ENCODE results near the gene ZBTB20. TPM values are rescaled to one million over a fixed set of nuclear protein-coding genes. Genes with fewer than 3 reads are reported as not detected.

The ZBTB20 gene
- total RNA-seq, 2 donors from 2014 or later = 112 to 120 TPM

- Histone ChIP-seq H3K27ac (no peak overlapping the region), H3K27me3 (replicated peaks; ENCODE audit: insufficient read depth) (no peaks in the 10 kb centered on the region), H3K9me3 (no peaks in the 10 kb centered on the region), H3K36me3 (no peaks in the 10 kb centered on the region), H3K4me3 (no peak overlapping the region), H3K4me1 (ENCODE audit: control insufficient read depth in 1 of 2, low read depth in 2 of 2) (no peaks in the 10 kb centered on the region)
- DNase-seq (ENCODE audit: low spot score) (no peak), ATAC-seq (ENCODE audit: insufficient number of reproducible peaks, low FRiP score, low read depth) (no peak)
- peak; percentile 30 for TF ChIP-seq CTCF (IDR thresholded peaks at IDR 0.05)
Observed at GRCh38 chr3:115169808-115170207, 22.7 kb upstream of the ZBTB20 start.

GRCh38 chr3:115165701-115166100 lies 18.6 kb upstream of the ZBTB20 start:
- Histone ChIP-seq H3K27ac (no peak overlapping the region), H3K4me3 (no peak overlapping the region), H3K4me1 (ENCODE audit: control insufficient read depth in 1 of 2, low read depth in 2 of 2) (no peaks in the 10 kb centered on the region), H3K9me3 (no peaks in the 10 kb centered on the region), H3K36me3 (no peaks in the 10 kb centered on the region), H3K27me3 (replicated peaks; ENCODE audit: insufficient read depth) (no peaks in the 10 kb centered on the region)
- no peak for DNase-seq (ENCODE audit: low spot score)
- ATAC-seq (ENCODE audit: insufficient number of reproducible peaks, low FRiP score, low read depth) = no peak
- no peak for TF ChIP-seq CTCF (IDR thresholded peaks at IDR 0.05)

- no peaks in the 10 kb centered on the region for H3K4me1 ChIP-seq (ENCODE audit: control insufficient read depth in 1 of 2, low read depth in 2 of 2)
- H3K9me3 ChIP-seq = no peaks in the 10 kb centered on the region
- no peak for TF ChIP-seq CTCF (IDR thresholded peaks at IDR 0.05)
- no peak for DNase-seq (ENCODE audit: low spot score)
- H3K27me3 ChIP-seq (replicated peaks; ENCODE audit: insufficient read depth) = no peaks in the 10 kb centered on the region
- ATAC-seq (ENCODE audit: insufficient number of reproducible peaks, low FRiP score, low read depth) = no peak
- no peak overlapping the region for H3K27ac ChIP-seq
- no peaks in the 10 kb centered on the region for H3K36me3 ChIP-seq
- no peak overlapping the region for H3K4me3 ChIP-seq
Observed at GRCh38 chr3:115165266-115165665, 18.2 kb upstream of the ZBTB20 start.

GRCh38 chr3:115164374-115165221 lies 17.5 kb upstream of the ZBTB20 start:
- ATAC-seq (ENCODE audit: insufficient number of reproducible peaks, low FRiP score, low read depth) (no peak), DNase-seq (ENCODE audit: low spot score) (no peak)
- Histone ChIP-seq H3K4me1 (ENCODE audit: control insufficient read depth in 1 of 2, low read depth in 2 of 2) (no peaks in the 10 kb centered on the region), H3K4me3 (no peak overlapping the region), H3K36me3 (no peaks in the 10 kb centered on the region), H3K27ac (no peak overlapping the region), H3K9me3 (no peaks in the 10 kb centered on the region), H3K27me3 (replicated peaks; ENCODE audit: insufficient read depth) (no peaks in the 10 kb centered on the region)
- TF ChIP-seq CTCF (IDR thresholded peaks at IDR 0.05) = no peak

- Histone ChIP-seq H3K27me3 (replicated peaks; ENCODE audit: insufficient read depth) (no peaks in the 10 kb centered on the region), H3K4me1 (ENCODE audit: control insufficient read depth in 1 of 2, low read depth in 2 of 2) (no peaks in the 10 kb centered on the region), H3K4me3 (no peak overlapping the region), H3K36me3 (no peaks in the 10 kb centered on the region), H3K27ac (no peak overlapping the region), H3K9me3 (no peaks in the 10 kb centered on the region)
- ATAC-seq (ENCODE audit: insufficient number of reproducible peaks, low FRiP score, low read depth) (no peak), DNase-seq (ENCODE audit: low spot score) (no peak)
- no peak for TF ChIP-seq CTCF (IDR thresholded peaks at IDR 0.05)
Observed at GRCh38 chr3:115162759-115163158, 15.7 kb upstream of the ZBTB20 start.
